SK-N-SH (cell line): ENCODE data around the gene PCGF3. TPM values are rescaled to one million over a fixed set of nuclear protein-coding genes. Genes with fewer than 3 reads are reported as not detected.

ENCODE experiments used
- CTCF ChIA-PET: fragments of 300-600, 350-600 bp; formaldehyde crosslinking; extraction: SDS; loops from one replicate; lab custom pipeline; 2021; lab: Yijun Ruan, JAX
- POLR2A ChIA-PET: fragments of 350-600 bp; sonication (Branson Sonifier 250); formaldehyde crosslinking; extraction: SDS; loops from one replicate; lab custom pipeline; 2020; ENCODE audit warnings: antibody characterized with exemption, inconsistent platforms; lab: Yijun Ruan, JAX
- DNase-seq: peaks from one replicate; pipeline ENCODE4 v3.0.0; 2012
- H2AFZ ChIP-seq: fragments of 200-600 bp; sonication (generic); 2 replicates; pipeline ENCODE4 v1.8.1; 2016; ENCODE audit warnings: antibody characterized with exemption, mild to moderate bottlenecking, low read depth
- H3F3A ChIP-seq: fragments of 200-600 bp; sonication (generic); replicated peaks from 2 replicates; pipeline ENCODE3; 2016; ENCODE audit warnings: antibody characterized with exemption, mild to moderate bottlenecking; ENCODE audit not compliant: insufficient read depth
- H3K27ac ChIP-seq, 2 experiments: fragments of 200-500 bp in 1 of 2; fragments of 200-600 bp in 1 of 2; sonication (Bioruptor generic) in 1 of 2; sonication (generic), shearing (Covaris generic) in 1 of 2; 2 replicates each; pipeline versions ENCODE4 v1.5.1 to v1.6.1; 2014 to 2016; ENCODE audit warnings: low read depth in 2 of 2, inconsistent platforms in 1 of 2, low read length in 1 of 2, mild to moderate bottlenecking in 1 of 2, mixed read lengths in 1 of 2
- H3K27me3 ChIP-seq: fragments of 200-600 bp; sonication (generic), shearing (Covaris generic); 2 replicates; pipeline ENCODE4 v1.6.1; 2016; ENCODE audit warnings: mixed run types; ENCODE audit not compliant: insufficient read depth
- H3K36me3 ChIP-seq, 2 experiments: fragments of 200-500 bp in 1 of 2; fragments of 200-600 bp in 1 of 2; sonication (Bioruptor generic) in 1 of 2; sonication (generic) in 1 of 2; replicated peaks in 1 of 2; 2 replicates each; pipeline versions ENCODE3 to v1.5.1; 2014 to 2016; ENCODE audit warnings: low read length in 1 of 2, mild to moderate bottlenecking in 1 of 2; ENCODE audit not compliant: insufficient read depth in 2 of 2, control insufficient read depth in 1 of 2
- H3K4me1 ChIP-seq, 2 experiments: fragments of 200-500 bp in 1 of 2; fragments of 200-600 bp in 1 of 2; sonication (Bioruptor generic) in 1 of 2; sonication (generic), shearing (Covaris generic) in 1 of 2; 2 replicates each; pipeline versions ENCODE4 v1.5.1 to v1.6.1; 2014 to 2016; ENCODE audit warnings: low read depth in 1 of 2, low read length in 1 of 2, mixed run types in 1 of 2; ENCODE audit not compliant: insufficient read depth in 2 of 2, control insufficient read depth in 1 of 2
- H3K4me2 ChIP-seq: fragments of 200-600 bp; sonication (generic), shearing (Covaris generic); 2 replicates; pipeline ENCODE4 v1.6.1; 2017; ENCODE audit warnings: mixed run types
- H3K4me3 ChIP-seq, 2 experiments: fragments of 200-500 bp in 1 of 2; fragments of 200-600 bp in 1 of 2; sonication (Bioruptor generic) in 1 of 2; sonication (generic), shearing (Covaris generic) in 1 of 2; 2 replicates each; pipeline versions ENCODE4 v1.5.1 to v1.8.1; 2014 to 2016; ENCODE audit warnings: low read depth in 2 of 2, inconsistent platforms in 1 of 2, low read length in 1 of 2, mild to moderate bottlenecking in 1 of 2, mixed read lengths in 1 of 2, moderate library complexity in 1 of 2
- H3K79me2 ChIP-seq: fragments of 200-600 bp; sonication (generic); 2 replicates; pipeline ENCODE4 v1.8.1; 2017; ENCODE audit warnings: mild to moderate bottlenecking; ENCODE audit not compliant: insufficient read depth
- H3K9ac ChIP-seq: fragments of 200-600 bp; sonication (generic); 2 replicates; pipeline ENCODE4 v1.6.1; 2017; ENCODE audit warnings: mixed run types
- H3K9me2 ChIP-seq: fragments of 200-600 bp; sonication (generic); 2 replicates; pipeline ENCODE4 v1.6.1; 2017; ENCODE audit warnings: mixed run types
- H3K9me3 ChIP-seq: fragments of 200-600 bp; sonication (generic); 2 replicates; pipeline ENCODE4 v1.6.1; 2017; ENCODE audit warnings: mixed run types, mild to moderate bottlenecking, moderate library complexity
- H4K20me1 ChIP-seq: fragments of 200-600 bp; sonication (generic); 2 replicates; pipeline ENCODE4 v1.6.1; 2017; ENCODE audit warnings: mild to moderate bottlenecking, mixed run types; ENCODE audit not compliant: insufficient read depth
- CHD2 ChIP-seq: fragments of 150-350 bp; IDR thresholded peaks from 2 replicates; pipeline ENCODE4 v1.6.1; 2018; ENCODE audit warnings: low read length; ENCODE audit not compliant: partially characterized antibody
- ELF1 ChIP-seq: IDR thresholded peaks from 2 replicates; pipeline ENCODE4 v1.4.0; 2012
- FOSL2 ChIP-seq: IDR thresholded peaks from 2 replicates; pipeline ENCODE4 v1.4.0; 2012; ENCODE audit warnings: low read depth, mild to moderate bottlenecking, moderate library complexity, borderline replicate concordance
- FOXM1 ChIP-seq: IDR thresholded peaks from 2 replicates; pipeline ENCODE4 v1.4.0; 2012; ENCODE audit warnings: low read depth, mild to moderate bottlenecking
- GABPA ChIP-seq: IDR thresholded peaks from 2 replicates; pipeline ENCODE4 v1.4.0; 2012; ENCODE audit warnings: low read depth, mild to moderate bottlenecking
- GATA2 ChIP-seq: sonication (generic); formaldehyde crosslinking; IDR thresholded peaks from 2 replicates; pipeline ENCODE4 v1.5.0; 2020; ENCODE audit warnings: mild to moderate bottlenecking, missing genetic modification reagents
- JUND ChIP-seq: IDR thresholded peaks from 2 replicates; pipeline ENCODE4 v1.4.0; 2012
- MEF2A ChIP-seq: IDR thresholded peaks from 2 replicates; pipeline ENCODE4 v1.4.0; 2012; ENCODE audit warnings: low read depth, borderline replicate concordance
- MXI1 ChIP-seq: IDR thresholded peaks from 2 replicates; pipeline ENCODE4 v1.6.1; 2012; ENCODE audit warnings: mild to moderate bottlenecking, low read depth, low read length, improper control_type of control experiment
- NFIC ChIP-seq: IDR thresholded peaks from 2 replicates; pipeline ENCODE4 v1.4.0; 2012; ENCODE audit warnings: borderline replicate concordance
- POLR2AphosphoS5 ChIP-seq: IDR thresholded peaks from 2 replicates; pipeline ENCODE4 v1.6.1; 2012; ENCODE audit warnings: low read depth, low read length
- RCOR1 ChIP-seq: fragments of 150-350 bp; IDR thresholded peaks from 2 replicates; pipeline ENCODE4 v1.6.1; 2017; ENCODE audit warnings: antibody characterized with exemption, low read length
- RFX5 ChIP-seq: IDR thresholded peaks from 2 replicates; pipeline ENCODE4 v1.6.1; 2012; ENCODE audit warnings: mild to moderate bottlenecking, improper control_type of control experiment, low read length
- SMC3 ChIP-seq: IDR thresholded peaks from 2 replicates; pipeline ENCODE4 v1.6.1; 2012; ENCODE audit warnings: low read depth, low read length, improper control_type of control experiment
- TEAD4 ChIP-seq: IDR thresholded peaks from 2 replicates; pipeline ENCODE4 v1.4.0; 2012; ENCODE audit warnings: mild to moderate bottlenecking, borderline replicate concordance; ENCODE audit not compliant: insufficient read depth
- YY1 ChIP-seq: IDR thresholded peaks from 2 replicates; pipeline ENCODE4 v1.4.0; 2012; ENCODE audit warnings: low read depth, mild to moderate bottlenecking
- WGBS: methylation state at CpG from one replicate; pipeline ENCODE4 v1.1.6; 2017; ENCODE audit warnings: low lambda C conversion rate; 5-methylcytosine and 5-hydroxymethylcytosine counted together
- polyA plus RNA-seq, 3 experiments: library from polyadenylated mRNA; depleted of rRNA; stranded (reverse); fragments of >200 nt; gene quantifications; 2 replicates each; pipeline ENCODE4 v1.2.3, GENCODE V29; 2012
- TF ChIP-seq, protein P1 (sequence below): fragments of 150-350 bp; IDR thresholded peaks from 2 replicates; pipeline ENCODE4 v1.6.1; 2017; ENCODE audit warnings: antibody characterized with exemption, low read length, low read depth, borderline replicate concordance
- TF ChIP-seq, protein P2 (sequence below): IDR thresholded peaks from 2 replicates; pipeline ENCODE4; 2012
- TF ChIP-seq, protein P3 (sequence below): fragments of 150-350 bp; IDR thresholded peaks from 2 replicates; pipeline ENCODE4 v1.6.1; 2016; ENCODE audit warnings: mild to moderate bottlenecking, low read depth, low read length
- TF ChIP-seq, protein P4 (sequence below): fragments of 200-600 bp; sonication (generic); IDR thresholded peaks from 2 replicates; pipeline ENCODE4 v1.6.1; 2017; ENCODE audit warnings: antibody characterized with exemption, mild to moderate bottlenecking, moderate library complexity

Gene PCGF3
- polyA plus RNA-seq, 1 of the 3 experiments (the other 2 are of a cell fraction): 44.8 TPM

DNA sequence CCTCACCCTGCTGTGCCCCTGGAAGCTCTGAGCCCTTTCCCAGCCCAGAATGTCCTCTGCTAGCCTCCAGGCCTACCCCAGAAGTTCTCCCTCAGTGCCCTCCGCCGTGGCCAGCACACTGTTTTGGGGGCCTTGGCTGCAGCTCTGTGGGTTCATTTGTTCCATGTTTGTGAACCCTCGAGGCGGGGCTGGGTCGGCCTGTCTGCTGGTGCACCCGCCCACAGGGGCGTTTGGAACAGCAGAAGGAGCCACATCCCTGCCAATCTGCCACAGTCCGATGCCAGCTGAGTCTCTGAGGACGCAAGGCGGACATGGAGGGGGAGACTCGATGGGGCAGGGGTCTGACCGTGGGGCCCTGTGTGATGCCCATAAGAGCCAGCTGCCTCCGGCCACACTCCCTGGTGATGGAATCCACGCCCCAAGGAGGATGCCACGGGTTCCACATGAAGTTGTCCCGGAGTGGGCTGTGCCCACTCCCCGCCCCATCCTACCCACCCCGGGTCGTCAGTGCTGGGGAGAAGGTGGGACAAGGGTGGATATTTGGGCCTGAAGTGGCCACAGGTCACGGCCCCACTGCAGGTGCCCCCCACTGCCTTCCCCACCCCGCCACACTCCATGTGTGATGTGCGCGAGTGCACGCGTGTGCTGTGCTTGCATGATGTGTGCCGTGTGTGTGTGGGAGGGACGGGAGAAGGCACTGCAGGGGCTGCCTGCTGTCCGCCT is 38.6 kb upstream of the PCGF3 start:
- TF ChIP-seq, protein P1, sequence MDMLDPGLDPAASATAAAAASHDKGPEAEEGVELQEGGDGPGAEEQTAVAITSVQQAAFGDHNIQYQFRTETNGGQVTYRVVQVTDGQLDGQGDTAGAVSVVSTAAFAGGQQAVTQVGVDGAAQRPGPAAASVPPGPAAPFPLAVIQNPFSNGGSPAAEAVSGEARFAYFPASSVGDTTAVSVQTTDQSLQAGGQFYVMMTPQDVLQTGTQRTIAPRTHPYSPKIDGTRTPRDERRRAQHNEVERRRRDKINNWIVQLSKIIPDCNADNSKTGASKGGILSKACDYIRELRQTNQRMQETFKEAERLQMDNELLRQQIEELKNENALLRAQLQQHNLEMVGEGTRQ: no peak
- no peak for TF ChIP-seq RCOR1
- no peak for TF ChIP-seq GABPA
- no peak for TF ChIP-seq FOSL2
- TF ChIP-seq, protein P2, sequence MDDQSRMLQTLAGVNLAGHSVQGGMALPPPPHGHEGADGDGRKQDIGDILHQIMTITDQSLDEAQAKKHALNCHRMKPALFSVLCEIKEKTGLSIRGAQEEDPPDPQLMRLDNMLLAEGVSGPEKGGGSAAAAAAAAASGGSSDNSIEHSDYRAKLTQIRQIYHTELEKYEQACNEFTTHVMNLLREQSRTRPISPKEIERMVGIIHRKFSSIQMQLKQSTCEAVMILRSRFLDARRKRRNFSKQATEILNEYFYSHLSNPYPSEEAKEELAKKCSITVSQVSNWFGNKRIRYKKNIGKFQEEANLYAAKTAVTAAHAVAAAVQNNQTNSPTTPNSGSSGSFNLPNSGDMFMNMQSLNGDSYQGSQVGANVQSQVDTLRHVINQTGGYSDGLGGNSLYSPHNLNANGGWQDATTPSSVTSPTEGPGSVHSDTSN: no peak
- TF ChIP-seq YY1: no peak
- no peak for TF ChIP-seq NFIC
- no peak for TF ChIP-seq SMC3
- no peak for TF ChIP-seq MEF2A
- no peak for TF ChIP-seq TEAD4
- TF ChIP-seq JUND: no peak
- TF ChIP-seq, protein P3, sequence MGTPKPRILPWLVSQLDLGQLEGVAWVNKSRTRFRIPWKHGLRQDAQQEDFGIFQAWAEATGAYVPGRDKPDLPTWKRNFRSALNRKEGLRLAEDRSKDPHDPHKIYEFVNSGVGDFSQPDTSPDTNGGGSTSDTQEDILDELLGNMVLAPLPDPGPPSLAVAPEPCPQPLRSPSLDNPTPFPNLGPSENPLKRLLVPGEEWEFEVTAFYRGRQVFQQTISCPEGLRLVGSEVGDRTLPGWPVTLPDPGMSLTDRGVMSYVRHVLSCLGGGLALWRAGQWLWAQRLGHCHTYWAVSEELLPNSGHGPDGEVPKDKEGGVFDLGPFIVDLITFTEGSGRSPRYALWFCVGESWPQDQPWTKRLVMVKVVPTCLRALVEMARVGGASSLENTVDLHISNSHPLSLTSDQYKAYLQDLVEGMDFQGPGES: no peak
- TF ChIP-seq POLR2AphosphoS5: no peak
- TF ChIP-seq CHD2: no peak
- TF ChIP-seq GATA2: no peak
- no peak for TF ChIP-seq FOXM1
- no peak for TF ChIP-seq ELF1
- TF ChIP-seq, protein P4, sequence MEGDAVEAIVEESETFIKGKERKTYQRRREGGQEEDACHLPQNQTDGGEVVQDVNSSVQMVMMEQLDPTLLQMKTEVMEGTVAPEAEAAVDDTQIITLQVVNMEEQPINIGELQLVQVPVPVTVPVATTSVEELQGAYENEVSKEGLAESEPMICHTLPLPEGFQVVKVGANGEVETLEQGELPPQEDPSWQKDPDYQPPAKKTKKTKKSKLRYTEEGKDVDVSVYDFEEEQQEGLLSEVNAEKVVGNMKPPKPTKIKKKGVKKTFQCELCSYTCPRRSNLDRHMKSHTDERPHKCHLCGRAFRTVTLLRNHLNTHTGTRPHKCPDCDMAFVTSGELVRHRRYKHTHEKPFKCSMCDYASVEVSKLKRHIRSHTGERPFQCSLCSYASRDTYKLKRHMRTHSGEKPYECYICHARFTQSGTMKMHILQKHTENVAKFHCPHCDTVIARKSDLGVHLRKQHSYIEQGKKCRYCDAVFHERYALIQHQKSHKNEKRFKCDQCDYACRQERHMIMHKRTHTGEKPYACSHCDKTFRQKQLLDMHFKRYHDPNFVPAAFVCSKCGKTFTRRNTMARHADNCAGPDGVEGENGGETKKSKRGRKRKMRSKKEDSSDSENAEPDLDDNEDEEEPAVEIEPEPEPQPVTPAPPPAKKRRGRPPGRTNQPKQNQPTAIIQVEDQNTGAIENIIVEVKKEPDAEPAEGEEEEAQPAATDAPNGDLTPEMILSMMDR: no peak
- TF ChIP-seq MXI1: no peak
- no peak for TF ChIP-seq RFX5
- TF ChIP-seq, all 33 proteins: peak for 0
- Histone ChIP-seq H3K4me3 (no peak overlapping the region), H3K79me2 (no peaks in the 10 kb centered on the region), H3K36me3 (peaks cover 2 to 13% of the 10 kb centered on the region in 2 experiments), H3K4me1 (peaks cover 0 to 22% of the 10 kb centered on the region in 2 experiments; a peak in 1 of 4 replicates), H3K9me3 (no peaks in the 10 kb centered on the region), H2AFZ (no peak overlapping the region), H3K9ac (no peak overlapping the region), H3K27me3 (no peaks in the 10 kb centered on the region), H3K27ac (no peak overlapping the region), H3K9me2 (no peaks in the 10 kb centered on the region), H4K20me1 (no peaks in the 10 kb centered on the region), H3F3A (no peaks in the 10 kb centered on the region), H3K4me2 (no peak overlapping the region)
- ChIA-PET POLR2A (interaction anchor here (1.6 kb wide), 1 partner anchor 18 kb away, joined by 4 read pairs; no protein-coding TSS in a partner anchor), CTCF (interaction anchor here (2.1 to 2.2 kb wide), 2 partner anchors 17 to 64 kb away, joined by 5 to 10 read pairs; no protein-coding TSS in a partner anchor)
- WGBS: 74% methylated on average over 6 of the region's 28 CpGs
- DNase-seq: no peak
